ENCODE results near the gene CLEC1A. TPM values are rescaled to one million over a fixed set of nuclear protein-coding genes. Genes with fewer than 3 reads are reported as not detected.

CLEC1A gene
- total RNA-seq, 1 donor: not detected

GRCh38 chr12:10095971-10096370 lies 2.8 kb downstream of the CLEC1A start:
- H3K27ac ChIP-seq (ENCODE audit: low read depth, low read length): no peak overlapping the region
- H3K4me2 ChIP-seq (ENCODE audit: insufficient read depth, low read length): no peak overlapping the region
- no peaks in the 10 kb centered on the region for H3K4me1 ChIP-seq (ENCODE audit: insufficient read depth, low read length)
- no peak for DNase-seq (ENCODE audit: insufficient read length, low spot score, missing footprints)
- H3K4me3 ChIP-seq (ENCODE audit: insufficient read depth, low read length): no peak overlapping the region
- H2AFZ ChIP-seq (ENCODE audit: low read length): no peak overlapping the region
- no peaks in the 10 kb centered on the region for H3K27me3 ChIP-seq (ENCODE audit: insufficient read depth, low read length)
- H3K36me3 ChIP-seq (ENCODE audit: insufficient read depth, low read length): no peaks in the 10 kb centered on the region
- TF ChIP-seq CTCF (IDR thresholded peaks at IDR 0.05; ENCODE audit: extremely low read depth, low read depth, low read length): no peak
- H3K9me3 ChIP-seq (ENCODE audit: low read depth, low read length): no peaks in the 10 kb centered on the region
- H3K79me2 ChIP-seq (ENCODE audit: insufficient read depth, low read length): no peaks in the 10 kb centered on the region
- H4K20me1 ChIP-seq (ENCODE audit: insufficient read depth, low read length): no peaks in the 10 kb centered on the region

- no peaks in the 10 kb centered on the region for H3K79me2 ChIP-seq (ENCODE audit: insufficient read depth, low read length)
- no peaks in the 10 kb centered on the region for H3K9me3 ChIP-seq (ENCODE audit: low read depth, low read length)
- H3K4me1 ChIP-seq (ENCODE audit: insufficient read depth, low read length): no peaks in the 10 kb centered on the region
- no peak overlapping the region for H3K27ac ChIP-seq (ENCODE audit: low read depth, low read length)
- H2AFZ ChIP-seq (ENCODE audit: low read length): no peak overlapping the region
- TF ChIP-seq CTCF (IDR thresholded peaks at IDR 0.05; ENCODE audit: extremely low read depth, low read depth, low read length): no peak
- no peak overlapping the region for H3K4me2 ChIP-seq (ENCODE audit: insufficient read depth, low read length)
- H3K36me3 ChIP-seq (ENCODE audit: insufficient read depth, low read length): no peaks in the 10 kb centered on the region
- DNase-seq (ENCODE audit: insufficient read length, low spot score, missing footprints): no peak
- no peak overlapping the region for H3K4me3 ChIP-seq (ENCODE audit: insufficient read depth, low read length)
- H4K20me1 ChIP-seq (ENCODE audit: insufficient read depth, low read length): no peaks in the 10 kb centered on the region
- no peaks in the 10 kb centered on the region for H3K27me3 ChIP-seq (ENCODE audit: insufficient read depth, low read length)
Observed at GRCh38 chr12:10094646-10095395, 4.0 kb downstream of the CLEC1A start.

- no peaks in the 10 kb centered on the region for H4K20me1 ChIP-seq (ENCODE audit: insufficient read depth, low read length)
- DNase-seq (ENCODE audit: insufficient read length, low spot score, missing footprints): no peak
- H3K4me1 ChIP-seq (ENCODE audit: insufficient read depth, low read length): no peaks in the 10 kb centered on the region
- no peaks in the 10 kb centered on the region for H3K9me3 ChIP-seq (ENCODE audit: low read depth, low read length)
- H3K4me2 ChIP-seq (ENCODE audit: insufficient read depth, low read length): no peak overlapping the region
- H3K36me3 ChIP-seq (ENCODE audit: insufficient read depth, low read length): no peaks in the 10 kb centered on the region
- H3K27me3 ChIP-seq (ENCODE audit: insufficient read depth, low read length): no peaks in the 10 kb centered on the region
- H2AFZ ChIP-seq (ENCODE audit: low read length): no peak overlapping the region
- TF ChIP-seq CTCF (IDR thresholded peaks at IDR 0.05; ENCODE audit: extremely low read depth, low read depth, low read length): no peak
- no peaks in the 10 kb centered on the region for H3K79me2 ChIP-seq (ENCODE audit: insufficient read depth, low read length)
- no peak overlapping the region for H3K4me3 ChIP-seq (ENCODE audit: insufficient read depth, low read length)
- no peak overlapping the region for H3K27ac ChIP-seq (ENCODE audit: low read depth, low read length)
Observed at GRCh38 chr12:10088955-10089900, 9.6 kb downstream of the CLEC1A start.

- H3K79me2 ChIP-seq (ENCODE audit: insufficient read depth, low read length): no peaks in the 10 kb centered on the region
- no peaks in the 10 kb centered on the region for H3K4me1 ChIP-seq (ENCODE audit: insufficient read depth, low read length)
- no peak for TF ChIP-seq CTCF (IDR thresholded peaks at IDR 0.05; ENCODE audit: extremely low read depth, low read depth, low read length)
- H3K9me3 ChIP-seq (ENCODE audit: low read depth, low read length): no peaks in the 10 kb centered on the region
- H4K20me1 ChIP-seq (ENCODE audit: insufficient read depth, low read length): no peaks in the 10 kb centered on the region
- no peak overlapping the region for H2AFZ ChIP-seq (ENCODE audit: low read length)
- H3K27me3 ChIP-seq (ENCODE audit: insufficient read depth, low read length): no peaks in the 10 kb centered on the region
- H3K36me3 ChIP-seq (ENCODE audit: insufficient read depth, low read length): no peaks in the 10 kb centered on the region
- DNase-seq (ENCODE audit: insufficient read length, low spot score, missing footprints): no peak
- no peak overlapping the region for H3K27ac ChIP-seq (ENCODE audit: low read depth, low read length)
- H3K4me3 ChIP-seq (ENCODE audit: insufficient read depth, low read length): no peak overlapping the region
- H3K4me2 ChIP-seq (ENCODE audit: insufficient read depth, low read length): no peak overlapping the region
Observed at GRCh38 chr12:10088031-10088430, 10.8 kb downstream of the CLEC1A start.

Measured in osteoblast (primary cell).